GM19025 (cell line): Measurements from ENCODE around the gene ANAPC5.
"Not testable (repeated sequence)": the region's sequence is repeated elsewhere in the genome, so short reads cannot be mapped to it uniquely, and the experiment has no call there.

Source experiments
- ATAC-seq: cut with Tn5 transposase; IDR thresholded peaks from one replicate; pipeline ENCODE4 v1.9.1; 2021; ENCODE audit warnings: mild to moderate bottlenecking, low read depth, moderate library complexity; ENCODE audit not compliant: unreplicated experiment

ANAPC5 gene

DNA sequence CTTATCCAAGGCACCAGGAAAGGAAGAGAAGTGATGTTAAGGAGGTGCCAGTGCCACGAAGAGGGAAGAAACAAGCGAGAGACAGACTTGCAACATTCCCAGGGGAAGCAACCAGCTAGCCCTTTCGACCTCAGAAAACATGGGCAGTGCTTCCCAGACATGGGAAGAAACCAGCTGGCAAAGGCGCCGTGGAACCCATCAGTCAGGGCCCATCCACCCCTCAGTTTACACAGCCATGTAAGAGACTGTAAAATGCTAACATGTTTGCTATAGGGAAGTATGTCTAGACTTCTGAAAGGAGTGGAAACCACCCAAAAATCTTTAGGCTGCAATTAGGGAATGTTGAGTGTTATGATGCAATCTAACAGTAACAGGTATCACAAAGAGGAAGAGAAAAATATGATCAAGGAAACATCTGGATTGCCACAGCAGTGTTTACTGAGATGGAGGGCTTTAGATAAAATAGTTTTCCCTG lies 26.3 kb downstream of the ANAPC5 start:
- ATAC-seq: no peak

- ATAC-seq: no peak
Observed at GRCh38 chr12:121323908-121324307, 28.3 kb downstream of the ANAPC5 start.

DNA sequence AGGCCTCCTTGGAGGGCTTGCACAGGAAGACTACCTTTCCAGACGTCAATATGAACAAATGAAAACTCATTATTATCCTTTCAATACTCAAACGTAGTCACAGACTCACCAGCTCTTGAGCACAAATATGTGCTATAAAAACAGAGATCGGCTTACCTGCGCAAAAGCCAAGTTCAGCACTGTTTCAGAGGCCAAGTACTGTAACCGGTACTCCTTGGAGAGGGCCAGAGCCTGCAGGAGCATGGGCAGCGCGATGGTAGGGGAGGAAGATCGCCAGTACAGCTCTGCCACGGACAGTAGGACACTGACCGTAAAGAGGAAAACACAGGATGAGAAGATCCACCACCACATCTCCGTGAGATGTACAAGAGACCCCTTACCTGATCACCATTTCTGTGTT lies 34.1 kb downstream of the ANAPC5 start:
- no peak for ATAC-seq

- no peak for ATAC-seq
Observed at GRCh38 chr12:121314431-121314830, 37.8 kb downstream of the ANAPC5 start.

- ATAC-seq: not testable (repeated sequence)
Observed at GRCh38 chr12:121310231-121310630, 42.0 kb downstream of the ANAPC5 start.

DNA sequence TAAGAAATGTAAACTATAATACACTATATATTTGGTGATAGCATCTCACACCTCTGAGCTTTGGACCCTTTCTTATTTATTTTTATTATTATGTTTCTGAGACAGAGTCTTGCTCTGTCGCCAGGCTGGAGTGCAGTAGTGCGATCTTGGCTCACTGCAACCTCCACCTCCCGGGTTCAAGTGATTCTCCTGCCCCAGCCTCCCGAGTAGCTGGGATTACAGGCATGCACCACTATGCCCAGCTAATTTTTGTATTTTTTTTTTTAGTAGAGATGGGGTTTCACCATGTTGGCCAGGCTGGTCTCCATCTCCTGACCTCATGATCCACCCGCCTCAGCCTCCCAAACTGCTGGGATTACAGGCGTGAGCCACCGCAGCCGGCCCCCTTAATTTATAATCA lies 44.8 kb downstream of the ANAPC5 start:
- not testable (repeated sequence) for ATAC-seq

GRCh38 chr12:121304306-121304705 lies 47.9 kb downstream of the ANAPC5 start:
- no peak for ATAC-seq

DNA sequence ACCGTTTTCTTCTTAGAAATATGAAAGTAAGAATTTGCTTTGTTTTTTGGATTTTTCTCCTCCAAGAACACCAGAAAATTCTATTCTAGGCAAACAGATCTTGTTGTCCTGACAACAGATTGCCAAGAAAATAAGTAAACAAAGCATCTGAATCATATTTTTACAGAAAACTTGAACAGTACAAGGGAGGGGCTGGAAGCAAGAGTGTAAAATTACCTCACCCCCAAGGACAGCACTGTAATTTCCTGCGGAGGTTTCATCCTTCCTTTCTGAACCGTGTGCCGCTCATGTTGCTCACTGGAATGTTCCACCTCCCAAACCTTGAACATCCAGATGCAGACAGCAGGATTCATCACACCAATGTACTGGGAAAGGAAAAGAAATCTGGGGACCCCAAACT lies 50.3 kb downstream of the ANAPC5 start:
- no peak for ATAC-seq

GRCh38 chr12:121300083-121300819 lies 52.0 kb downstream of the ANAPC5 start:
- no peak for ATAC-seq

DNA sequence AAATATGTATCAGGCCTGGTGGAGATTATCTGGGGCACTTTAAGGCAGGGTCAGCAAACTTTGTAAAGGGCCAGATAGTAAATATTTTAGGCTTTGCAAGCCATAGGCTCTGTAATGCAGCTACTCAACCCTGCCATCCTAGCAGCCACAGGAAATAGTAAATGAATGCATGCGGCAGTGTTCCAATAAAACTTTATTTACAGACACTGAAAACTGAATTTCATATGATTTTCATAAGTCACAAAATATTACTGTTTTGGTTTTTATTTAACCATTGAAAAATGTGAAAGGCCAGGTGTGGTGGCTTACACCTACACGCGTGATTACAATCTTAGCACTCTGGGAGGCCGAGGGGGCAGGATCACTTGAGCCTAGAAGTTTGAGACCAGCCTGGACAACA lies 52.5 kb downstream of the ANAPC5 start:
- no peak for ATAC-seq

DNA sequence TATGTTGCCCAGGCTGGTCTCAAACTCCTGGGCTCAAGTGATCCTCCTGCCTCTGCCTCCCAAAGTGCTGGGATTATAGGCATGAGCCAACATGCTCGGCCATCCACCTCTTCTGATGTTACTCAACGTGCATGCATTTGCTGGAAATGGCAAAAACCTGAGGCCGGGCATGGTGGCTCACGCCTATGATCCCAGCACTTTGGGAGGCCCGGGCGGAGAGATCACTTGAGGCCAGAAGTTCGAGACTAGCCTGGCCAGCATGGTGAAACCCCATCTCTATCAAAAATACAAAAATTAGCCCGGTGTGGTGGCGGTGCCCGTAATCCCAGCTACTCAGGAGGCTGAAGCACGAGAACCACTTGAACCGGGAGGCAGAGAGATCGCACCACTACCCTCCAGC lies 53.8 kb downstream of the ANAPC5 start:
- not testable (repeated sequence) for ATAC-seq

DNA sequence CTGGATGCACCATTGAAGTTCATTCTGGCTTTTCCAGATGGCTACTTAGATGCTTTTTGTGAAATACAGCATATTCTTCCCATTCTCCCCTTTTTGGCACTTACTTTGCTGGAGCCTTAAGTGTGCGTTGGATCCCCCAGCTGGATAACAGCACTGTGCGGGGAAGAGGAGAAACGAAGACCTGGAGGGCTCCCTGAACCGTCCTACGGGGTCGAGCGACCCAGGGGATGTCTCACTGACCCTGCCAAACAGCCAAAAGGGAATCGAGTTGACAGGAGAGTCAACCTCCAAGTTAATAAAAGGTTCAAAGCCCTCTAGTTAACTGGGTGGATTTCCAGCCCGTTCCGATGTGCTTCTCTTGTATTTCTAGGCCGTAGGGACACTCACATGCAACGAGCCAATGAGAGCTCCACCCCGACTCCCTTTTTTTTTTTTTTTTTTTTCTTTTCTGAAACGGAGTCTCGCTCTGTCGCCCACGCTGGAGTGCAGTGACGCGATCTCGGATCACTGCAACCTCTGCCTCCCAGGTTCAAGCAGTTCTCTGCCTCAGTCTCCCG lies 54.7 kb downstream of the ANAPC5 start:
- ATAC-seq: no peak

DNA sequence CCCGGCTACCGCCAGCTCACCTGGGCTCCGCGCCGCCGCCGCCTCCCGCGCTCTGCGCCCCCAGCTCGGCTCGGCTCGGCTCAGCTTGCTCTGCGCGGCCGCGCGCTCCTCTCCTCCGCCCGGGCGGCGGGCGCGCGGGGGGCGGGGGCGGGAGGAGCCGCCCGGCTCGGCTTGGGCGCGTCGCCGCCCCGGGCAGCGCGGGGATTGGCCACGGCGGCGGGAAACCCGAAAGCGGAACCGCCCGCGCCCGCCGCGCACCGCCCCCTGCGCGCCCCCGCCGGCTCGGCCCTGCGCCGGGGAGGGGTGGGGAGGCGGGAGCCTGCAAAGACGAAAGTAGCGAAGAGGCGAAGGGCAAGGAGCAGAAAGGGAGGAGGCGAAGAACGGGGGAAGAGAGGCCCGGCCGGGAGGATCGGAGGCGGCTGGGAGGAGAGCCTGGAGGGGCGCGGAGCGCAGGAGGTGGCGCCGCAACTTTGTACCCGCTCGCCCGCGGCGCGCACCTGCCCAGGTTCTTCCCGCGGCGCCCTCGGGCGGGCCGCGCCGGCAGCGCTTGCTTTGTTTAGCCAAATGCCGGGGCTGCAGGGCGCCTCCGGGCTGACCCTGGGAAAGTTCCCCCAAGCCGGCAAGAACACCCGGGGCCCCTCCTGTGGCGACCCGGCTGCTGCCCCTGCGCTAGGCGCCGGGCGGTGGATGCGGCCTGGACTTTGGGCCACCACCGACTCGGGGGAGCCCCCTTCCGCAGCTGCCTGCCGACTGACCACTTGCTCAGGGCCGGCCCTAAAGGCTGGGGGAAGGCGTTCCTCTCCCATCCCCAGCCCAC lies 55.4 kb downstream of the ANAPC5 start, which contains the start of gene CAMKK2:
TSS of gene CAMKK2 (minus strand) at position 92 of the 817 bp plus-strand sequence. CDS start 22,183 bp downstream, outside the sequence.
- peak; percentile 76 for ATAC-seq

DNA sequence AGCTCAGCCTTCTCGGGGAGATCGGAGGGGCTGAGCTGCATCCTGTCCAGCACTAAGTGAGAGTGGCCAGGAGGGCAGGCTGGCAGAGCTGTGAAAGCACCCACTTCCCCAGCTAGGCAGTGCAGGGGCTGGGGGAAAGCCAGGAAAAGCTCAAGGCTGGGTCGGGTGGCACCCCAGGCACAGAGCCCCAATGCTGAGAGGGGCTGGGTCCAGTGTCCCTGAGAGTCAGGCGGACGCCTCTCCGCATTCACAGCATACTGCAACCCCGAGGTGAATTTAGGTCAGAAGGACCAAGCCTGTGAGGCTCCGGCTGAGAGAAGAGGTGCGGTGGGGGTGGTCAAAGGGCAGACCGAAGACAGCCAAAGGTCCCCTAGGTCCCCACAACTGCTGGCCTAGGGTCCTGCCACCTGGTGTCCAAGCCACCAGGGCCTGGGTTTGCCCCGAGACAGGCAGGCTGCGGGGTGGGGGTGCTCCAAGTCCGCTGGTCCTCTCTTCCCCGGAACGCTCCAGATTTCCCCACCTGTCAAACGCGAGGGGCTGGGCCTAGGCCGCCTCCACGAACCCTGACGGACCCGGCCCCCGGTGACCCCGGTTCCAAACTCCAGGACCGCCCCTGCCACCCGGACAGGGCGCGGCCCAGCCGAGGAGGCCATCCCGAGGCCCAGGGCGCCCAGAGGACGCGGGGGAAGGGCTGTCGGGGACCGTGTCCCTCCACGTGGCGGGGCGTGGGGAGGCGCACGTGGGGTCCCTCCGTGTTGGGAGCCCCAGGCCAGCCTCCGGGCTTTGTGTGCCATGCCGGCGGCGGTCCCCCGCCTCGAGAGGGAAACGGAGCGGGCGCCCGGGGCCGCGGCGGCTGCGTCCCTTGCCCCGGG lies 56.2 kb downstream of the ANAPC5 start:
- peak; percentile 24 for ATAC-seq

- no peak for ATAC-seq
Observed at GRCh38 chr12:121295116-121295745, 57.0 kb downstream of the ANAPC5 start.

GRCh38 chr12:121294151-121294889 lies 57.9 kb downstream of the ANAPC5 start:
- no peak for ATAC-seq

- ATAC-seq: no peak
Observed at GRCh38 chr12:121293603-121294002, 58.6 kb downstream of the ANAPC5 start.

DNA sequence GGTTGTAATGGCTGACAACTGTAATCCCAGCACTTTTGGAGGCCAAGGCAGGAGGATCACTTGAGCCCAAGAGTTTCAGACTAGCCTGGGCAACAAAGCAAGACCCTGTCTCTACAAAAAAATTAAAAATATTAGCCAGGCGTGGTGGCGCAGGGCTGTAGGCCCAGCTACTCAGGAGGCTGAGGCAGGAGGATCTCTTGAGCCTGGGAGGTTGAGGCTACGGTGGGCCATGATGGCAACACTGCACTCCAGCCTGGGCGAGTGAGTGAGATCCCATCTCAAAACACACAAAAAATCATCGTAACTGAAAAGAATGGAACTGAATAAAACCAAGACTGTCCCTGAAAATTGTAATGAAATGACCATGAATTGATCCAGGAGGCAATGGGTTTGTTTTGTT lies 61.8 kb downstream of the ANAPC5 start:
- ATAC-seq: no peak

GRCh38 chr12:121289962-121290361 lies 62.2 kb downstream of the ANAPC5 start:
- no peak for ATAC-seq
